ENCODE data around the gene GLIS2.
"Not testable (repeated sequence)": the region's sequence is repeated elsewhere in the genome, so short reads cannot be mapped to it uniquely, and the experiment has no call there.

GLIS2 gene

DNA sequence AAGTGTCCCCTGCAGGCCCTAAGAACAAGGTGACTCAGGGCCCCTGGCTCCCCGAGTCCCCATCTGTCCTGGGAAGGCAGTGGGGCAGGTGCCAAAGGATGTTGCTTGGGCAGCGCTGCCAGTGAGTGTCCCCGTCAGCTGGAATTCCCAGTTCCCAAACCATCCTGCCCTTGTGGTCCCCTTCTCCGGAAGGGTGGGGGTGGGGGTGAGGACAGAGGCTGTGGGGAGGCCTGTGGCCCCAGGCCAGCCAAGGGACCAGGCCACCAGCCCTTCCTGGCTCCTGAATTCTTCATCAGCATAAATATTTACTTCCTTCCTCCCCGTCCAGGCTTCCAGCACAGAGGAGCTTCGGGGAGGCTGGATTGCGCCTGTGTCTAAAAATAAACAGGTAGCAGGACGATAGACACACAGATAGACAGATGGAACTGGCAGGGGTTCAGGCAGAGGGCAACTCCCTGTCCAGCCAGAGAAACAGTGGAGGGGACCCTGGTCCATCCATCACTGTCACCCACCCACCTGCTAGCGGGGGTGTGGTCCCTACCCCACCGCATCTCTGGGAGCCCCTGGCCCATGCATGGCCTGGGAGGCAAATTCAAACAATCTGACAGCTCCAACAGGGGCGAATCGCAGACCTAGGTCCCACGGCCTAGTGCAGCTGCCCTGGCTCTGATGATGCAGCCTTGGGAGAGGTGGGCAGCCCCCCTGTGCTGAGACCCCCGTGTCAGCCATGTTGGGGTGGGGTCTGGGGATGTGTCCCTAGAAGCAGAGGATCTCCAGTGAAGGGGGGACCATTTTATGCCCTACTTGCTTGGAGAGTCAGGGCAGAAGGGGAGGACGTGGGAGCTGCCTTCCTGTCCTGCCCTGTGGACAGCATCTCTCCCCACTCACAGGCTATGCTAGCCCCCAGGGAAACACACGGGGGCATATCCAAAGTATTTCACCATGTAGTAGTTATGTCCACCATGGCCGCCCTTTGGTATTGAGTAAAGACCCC lies 13.2 kb downstream of the GLIS2 start:
- H3K27me3 ChIP-seq (replicated peaks in 2 of 5; ENCODE audit: control insufficient read depth in 4 of 5, insufficient read depth in 5 of 5, low read length in 4 of 5), result no peaks in the 10 kb centered on the region
- peaks cover 0 to 28% (median 19%) of the 10 kb centered on the region in 4 experiments for H3K4me1 ChIP-seq (ENCODE audit: control extremely low read depth in 1 of 4, control insufficient read depth in 4 of 4, insufficient read depth in 4 of 4, low read length in 3 of 4)
- WGBS (ENCODE audit: insufficient coverage), result 82% methylated on average over 11 of the region's 17 CpGs
- ChIA-PET POLR2A (no interaction called here), CTCF (interaction anchor here (0.8 to 14.1 kb wide), 19 partner anchors 11 to 346 kb away, joined by 3 to 188 read pairs (median 4); partner anchors contain the start of gene TFAP4)
- no peak for DNase-seq
- no peaks in the 10 kb centered on the region for H3K9me3 ChIP-seq (ENCODE audit: control extremely low read depth in 1 of 5, control insufficient read depth in 4 of 5, insufficient read depth in 2 of 5, low read depth in 1 of 5, low read length in 4 of 5)
- H3K36me3 ChIP-seq (ENCODE audit: control insufficient read depth in 4 of 4, insufficient read depth in 4 of 4, low read length in 3 of 4), result no peaks in the 10 kb centered on the region
- peak overlapping the region in 1 of 7 experiments; percentile 65 for H3K4me3 ChIP-seq (ENCODE audit: control insufficient read depth in 1 of 7, extremely low read depth in 1 of 7, insufficient read depth in 4 of 7, low read depth in 2 of 7, low read length in 6 of 7)
- no peak overlapping the region for H3K27ac ChIP-seq (ENCODE audit: insufficient read depth in 1 of 2, low read depth in 1 of 2, low read length in 2 of 2, poor library complexity in 1 of 2, severe bottlenecking in 2 of 2)

DNA sequence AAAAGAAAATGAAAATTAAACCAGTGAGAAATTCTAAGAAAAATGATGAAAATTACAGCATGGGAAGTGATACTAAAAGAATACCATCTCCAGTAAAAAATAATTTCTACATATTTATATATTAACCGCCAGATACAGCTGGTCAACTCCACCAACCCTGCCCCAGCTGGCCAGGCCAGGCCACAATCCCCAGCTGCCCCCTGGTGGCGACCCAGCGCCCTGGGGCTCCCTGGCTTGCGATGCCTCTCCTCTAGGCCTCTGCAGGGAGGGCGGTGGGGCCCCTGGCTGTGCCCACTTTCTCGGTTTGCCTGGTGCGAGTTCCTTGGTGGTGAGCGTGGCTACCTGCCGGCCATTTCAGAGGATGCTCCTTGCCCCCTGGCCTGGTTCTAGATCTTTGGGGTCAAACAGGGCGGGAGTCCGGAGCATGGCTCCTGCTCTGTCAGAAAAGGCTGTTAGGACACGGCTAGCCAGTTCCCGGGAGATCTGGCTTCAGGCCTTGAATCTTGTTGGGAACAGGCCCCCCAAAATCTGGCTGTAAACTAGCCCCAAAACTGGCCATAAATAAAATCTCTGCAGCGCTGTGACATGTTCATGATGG lies 14.5 kb downstream of the GLIS2 start:
- ChIA-PET POLR2A (interaction anchor here (0.5 to 0.7 kb wide), 2 partner anchors 58 to 628 kb away, joined by 3 read pairs; partner anchors contain the start of genes SEC14L5 and TFAP4), CTCF (interaction anchor here (0.7 to 14.1 kb wide), 13 partner anchors 10 to 347 kb away, joined by 3 to 188 read pairs (median 4); no protein-coding TSS in a partner anchor)
- no peaks in the 10 kb centered on the region for H3K36me3 ChIP-seq (ENCODE audit: control insufficient read depth in 4 of 4, insufficient read depth in 4 of 4, low read length in 3 of 4)
- no peak overlapping the region for H3K27ac ChIP-seq (ENCODE audit: insufficient read depth in 1 of 2, low read depth in 1 of 2, low read length in 2 of 2, poor library complexity in 1 of 2, severe bottlenecking in 2 of 2)
- peaks cover 0 to 28% (median 19%) of the 10 kb centered on the region in 4 experiments for H3K4me1 ChIP-seq (ENCODE audit: control extremely low read depth in 1 of 4, control insufficient read depth in 4 of 4, insufficient read depth in 4 of 4, low read length in 3 of 4)
- WGBS (ENCODE audit: insufficient coverage), result 61% methylated on average over 14 of the region's 14 CpGs
- peak in 2 of 3 donors; percentile 57 for DNase-seq
- H3K4me3 ChIP-seq (ENCODE audit: control insufficient read depth in 1 of 7, extremely low read depth in 1 of 7, insufficient read depth in 4 of 7, low read depth in 2 of 7, low read length in 6 of 7), result no peak overlapping the region
- H3K27me3 ChIP-seq (replicated peaks in 2 of 5; ENCODE audit: control insufficient read depth in 4 of 5, insufficient read depth in 5 of 5, low read length in 4 of 5), result no peaks in the 10 kb centered on the region
- H3K9me3 ChIP-seq (ENCODE audit: control extremely low read depth in 1 of 5, control insufficient read depth in 4 of 5, insufficient read depth in 2 of 5, low read depth in 1 of 5, low read length in 4 of 5), result no peaks in the 10 kb centered on the region

DNA sequence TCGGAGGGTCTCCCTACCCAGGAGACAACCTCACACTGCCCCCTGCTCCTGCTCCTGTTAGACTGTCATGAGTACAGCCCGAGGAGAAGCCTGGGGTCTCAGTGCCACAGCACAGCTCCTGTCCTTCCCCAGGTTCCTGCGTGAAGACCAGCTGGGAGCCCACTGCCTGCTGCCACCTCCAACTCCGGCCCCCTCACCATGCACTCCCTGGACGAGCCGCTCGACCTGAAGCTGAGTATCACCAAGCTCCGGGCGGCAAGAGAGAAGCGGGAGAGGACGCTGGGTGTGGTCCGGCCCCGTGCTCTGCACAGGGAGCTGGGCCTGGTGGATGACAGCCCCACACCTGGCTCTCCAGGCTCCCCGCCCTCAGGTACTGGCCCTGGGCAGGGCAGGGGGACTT lies 16.2 kb downstream of the GLIS2 start:
- no peak overlapping the region for H3K4me3 ChIP-seq (ENCODE audit: control insufficient read depth in 1 of 7, extremely low read depth in 1 of 7, insufficient read depth in 4 of 7, low read depth in 2 of 7, low read length in 6 of 7)
- 96% methylated on average over 13 of the region's 14 CpGs for WGBS (ENCODE audit: insufficient coverage)
- ChIA-PET POLR2A (interaction anchor here (0.6 to 1.0 kb wide), 2 partner anchors 23 to 24 kb away, joined by 3 read pairs; no protein-coding TSS in a partner anchor), CTCF (interaction anchor here (0.6 to 14.1 kb wide), 17 partner anchors 9 to 144 kb away, joined by 3 to 188 read pairs (median 4); no protein-coding TSS in a partner anchor)
- DNase-seq, result no peak
- no peak overlapping the region for H3K27ac ChIP-seq (ENCODE audit: insufficient read depth in 1 of 2, low read depth in 1 of 2, low read length in 2 of 2, poor library complexity in 1 of 2, severe bottlenecking in 2 of 2)
- H3K27me3 ChIP-seq (replicated peaks in 2 of 5; ENCODE audit: control insufficient read depth in 4 of 5, insufficient read depth in 5 of 5, low read length in 4 of 5), result no peaks in the 10 kb centered on the region
- H3K36me3 ChIP-seq (ENCODE audit: control insufficient read depth in 4 of 4, insufficient read depth in 4 of 4, low read length in 3 of 4), result no peaks in the 10 kb centered on the region
- H3K4me1 ChIP-seq (ENCODE audit: control extremely low read depth in 1 of 4, control insufficient read depth in 4 of 4, insufficient read depth in 4 of 4, low read length in 3 of 4), result peaks cover 0 to 26% (median 17%) of the 10 kb centered on the region in 4 experiments
- H3K9me3 ChIP-seq (ENCODE audit: control extremely low read depth in 1 of 5, control insufficient read depth in 4 of 5, insufficient read depth in 2 of 5, low read depth in 1 of 5, low read length in 4 of 5), result no peaks in the 10 kb centered on the region

DNA sequence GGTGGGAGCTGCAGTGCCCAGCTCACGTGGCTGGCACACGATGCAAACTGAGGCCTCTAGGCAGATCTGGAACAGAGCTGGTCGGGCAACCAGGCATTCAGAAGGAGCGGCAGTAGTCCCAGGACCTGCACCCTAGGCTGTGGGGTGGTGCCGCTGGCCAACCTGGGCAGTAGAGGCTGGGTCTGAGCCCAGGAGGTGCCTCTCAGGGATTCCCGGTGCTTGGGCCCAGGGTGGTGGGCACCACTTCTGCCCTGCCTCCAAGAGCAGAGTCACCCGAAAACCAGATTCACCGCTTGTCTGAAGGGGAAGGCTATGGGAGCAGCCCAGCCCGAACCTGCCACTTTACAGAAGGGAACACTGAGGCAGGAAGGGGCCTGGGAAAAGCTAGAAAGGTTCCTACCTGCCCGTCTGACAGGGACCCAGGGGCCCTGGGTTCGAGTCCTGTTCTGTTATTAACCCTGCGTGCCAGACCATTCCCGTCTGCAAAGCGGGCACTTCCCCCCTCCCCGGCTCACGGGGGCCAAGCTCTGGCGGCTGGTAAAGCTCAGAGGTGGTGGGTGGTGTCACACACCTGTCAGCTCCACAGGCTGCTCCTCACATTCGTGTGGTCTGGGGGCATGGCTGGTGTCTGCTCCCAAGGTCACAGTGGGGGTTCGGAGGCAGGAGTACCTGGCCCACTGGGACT lies 16.9 kb downstream of the GLIS2 start:
- WGBS (ENCODE audit: insufficient coverage), result 93% methylated on average over 17 of the region's 19 CpGs
- Histone ChIP-seq H3K4me3 (ENCODE audit: control insufficient read depth in 1 of 7, extremely low read depth in 1 of 7, insufficient read depth in 4 of 7, low read depth in 2 of 7, low read length in 6 of 7) (no peak overlapping the region), H3K36me3 (ENCODE audit: control insufficient read depth in 4 of 4, insufficient read depth in 4 of 4, low read length in 3 of 4) (no peaks in the 10 kb centered on the region), H3K4me1 (ENCODE audit: control extremely low read depth in 1 of 4, control insufficient read depth in 4 of 4, insufficient read depth in 4 of 4, low read length in 3 of 4) (peaks cover 0 to 21% (median 14%) of the 10 kb centered on the region in 4 experiments), H3K27ac (ENCODE audit: insufficient read depth in 1 of 2, low read depth in 1 of 2, low read length in 2 of 2, poor library complexity in 1 of 2, severe bottlenecking in 2 of 2) (no peak overlapping the region), H3K27me3 (replicated peaks in 2 of 5; ENCODE audit: control insufficient read depth in 4 of 5, insufficient read depth in 5 of 5, low read length in 4 of 5) (no peaks in the 10 kb centered on the region), H3K9me3 (ENCODE audit: control extremely low read depth in 1 of 5, control insufficient read depth in 4 of 5, insufficient read depth in 2 of 5, low read depth in 1 of 5, low read length in 4 of 5) (no peaks in the 10 kb centered on the region)
- POLR2A ChIA-PET, result interaction anchor here (0.6 to 0.8 kb wide), 2 partner anchors 13 to 25 kb away, joined by 3 read pairs; no protein-coding TSS in a partner anchor
- DNase-seq, result no peak
- CTCF ChIA-PET, result interaction anchor here (0.8 to 14.1 kb wide), 13 partner anchors 8 to 144 kb away, joined by 3 to 188 read pairs (median 5); no protein-coding TSS in a partner anchor

DNA sequence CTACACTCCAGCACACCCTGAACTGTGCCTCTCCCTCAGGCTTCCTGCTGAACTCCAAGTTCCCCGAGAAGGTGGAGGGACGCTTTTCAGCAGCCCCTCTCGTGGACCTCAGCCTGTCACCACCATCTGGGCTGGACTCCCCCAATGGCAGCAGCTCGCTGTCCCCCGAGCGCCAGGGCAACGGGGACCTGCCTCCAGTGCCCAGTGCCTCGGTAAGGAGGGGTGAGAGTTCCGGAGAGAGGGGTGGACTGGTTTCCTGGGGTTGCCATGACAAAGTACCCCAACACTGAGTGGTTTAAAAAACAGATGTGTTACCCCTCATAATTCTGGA lies 17.4 kb downstream of the GLIS2 start:
- no peak overlapping the region for H3K27ac ChIP-seq (ENCODE audit: insufficient read depth in 1 of 2, low read depth in 1 of 2, low read length in 2 of 2, poor library complexity in 1 of 2, severe bottlenecking in 2 of 2)
- ChIA-PET CTCF (interaction anchor here (1.2 to 14.1 kb wide), 6 partner anchors 10 to 47 kb away, joined by 3 to 188 read pairs (median 14); no protein-coding TSS in a partner anchor), POLR2A (interaction anchor here (0.8 kb wide), 1 partner anchor 13 kb away, joined by 3 read pairs; no protein-coding TSS in a partner anchor)
- no peaks in the 10 kb centered on the region for H3K9me3 ChIP-seq (ENCODE audit: control extremely low read depth in 1 of 5, control insufficient read depth in 4 of 5, insufficient read depth in 2 of 5, low read depth in 1 of 5, low read length in 4 of 5)
- H3K4me3 ChIP-seq (ENCODE audit: control insufficient read depth in 1 of 7, extremely low read depth in 1 of 7, insufficient read depth in 4 of 7, low read depth in 2 of 7, low read length in 6 of 7), result no peak overlapping the region
- DNase-seq, result peak in 2 of 3 donors; percentile 22 to 39
- peaks cover 0 to 16% (median 9%) of the 10 kb centered on the region in 4 experiments for H3K4me1 ChIP-seq (ENCODE audit: control extremely low read depth in 1 of 4, control insufficient read depth in 4 of 4, insufficient read depth in 4 of 4, low read length in 3 of 4)
- no peaks in the 10 kb centered on the region for H3K27me3 ChIP-seq (replicated peaks in 2 of 5; ENCODE audit: control insufficient read depth in 4 of 5, insufficient read depth in 5 of 5, low read length in 4 of 5)
- 39% methylated on average over 9 of the region's 9 CpGs for WGBS (ENCODE audit: insufficient coverage)
- peaks cover 0 to 1% (median under 1%) of the 10 kb centered on the region in 4 experiments for H3K36me3 ChIP-seq (ENCODE audit: control insufficient read depth in 4 of 4, insufficient read depth in 4 of 4, low read length in 3 of 4)

DNA sequence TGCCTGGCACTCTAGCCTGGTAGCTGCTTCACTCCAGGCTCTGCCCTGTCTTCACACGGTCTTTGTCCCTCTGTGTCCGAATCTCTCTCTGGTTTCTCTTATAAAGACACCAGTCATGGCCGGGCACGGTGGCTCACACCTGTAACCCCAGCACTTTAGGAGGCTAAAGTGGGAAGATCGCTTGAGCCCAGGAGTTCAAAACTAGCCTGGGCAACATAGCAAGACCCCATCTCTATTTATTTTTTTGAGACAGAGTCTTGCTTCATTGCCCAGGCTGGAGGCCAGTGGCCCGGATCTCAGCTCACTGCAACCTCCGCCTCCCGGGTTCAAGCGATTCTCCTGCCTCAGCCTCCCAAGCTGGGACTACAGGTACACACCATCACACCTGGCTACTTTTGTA lies 17.8 kb downstream of the GLIS2 start:
- 98% methylated on average over 9 of the region's 9 CpGs for WGBS (ENCODE audit: insufficient coverage)
- ChIA-PET CTCF (interaction anchor here (1.3 to 14.1 kb wide), 4 partner anchors 9 to 47 kb away, joined by 3 to 188 read pairs (median 74); no protein-coding TSS in a partner anchor), POLR2A (interaction anchor here (0.8 kb wide), 1 partner anchor 12 kb away, joined by 3 read pairs; no protein-coding TSS in a partner anchor)
- H3K27ac ChIP-seq (ENCODE audit: insufficient read depth in 1 of 2, low read depth in 1 of 2, low read length in 2 of 2, poor library complexity in 1 of 2, severe bottlenecking in 2 of 2); DNase-seq; H3K4me3 ChIP-seq (ENCODE audit: control insufficient read depth in 1 of 7, extremely low read depth in 1 of 7, insufficient read depth in 4 of 7, low read depth in 2 of 7, low read length in 6 of 7); H3K27me3 ChIP-seq (replicated peaks in 2 of 5; ENCODE audit: control insufficient read depth in 4 of 5, insufficient read depth in 5 of 5, low read length in 4 of 5); H3K9me3 ChIP-seq (ENCODE audit: control extremely low read depth in 1 of 5, control insufficient read depth in 4 of 5, insufficient read depth in 2 of 5, low read depth in 1 of 5, low read length in 4 of 5); H3K36me3 ChIP-seq (ENCODE audit: control insufficient read depth in 4 of 4, insufficient read depth in 4 of 4, low read length in 3 of 4): not testable (repeated sequence)
- peaks cover 0 to 12% (median 5%) of the 10 kb centered on the region in 4 experiments for H3K4me1 ChIP-seq (ENCODE audit: control extremely low read depth in 1 of 4, control insufficient read depth in 4 of 4, insufficient read depth in 4 of 4, low read length in 3 of 4)
